ENCODE results near the gene SH3TC2. TPM values are rescaled to one million over a fixed set of nuclear protein-coding genes. Genes with fewer than 3 reads are reported as not detected.

Gene SH3TC2
- total and polyA plus RNA-seq, 4 donors, result 0.28 to 3.3 (median 0.64) TPM

- DNase-seq, result no peak
- ATAC-seq (ENCODE audit: insufficient read depth, low FRiP score), result no peak
- Histone ChIP-seq H3K36me3 (ENCODE audit: control insufficient read depth in 4 of 4, insufficient read depth in 4 of 4, low read length in 4 of 4) (no peaks in the 10 kb centered on the region), H3K27me3 (ENCODE audit: control insufficient read depth in 3 of 3, insufficient read depth in 3 of 3, low read length in 2 of 3) (no peaks in the 10 kb centered on the region), H3K27ac (ENCODE audit: low read depth in 1 of 2, low read length in 1 of 2) (no peak overlapping the region), H3K9ac (ENCODE audit: insufficient read depth in 1 of 2, low read length in 2 of 2) (no peak overlapping the region), H3K9me3 (ENCODE audit: control insufficient read depth in 4 of 4, insufficient read depth in 3 of 4, low read length in 3 of 4) (no peaks in the 10 kb centered on the region), H3K4me3 (no peak overlapping the region), H3K4me1 (ENCODE audit: control insufficient read depth in 5 of 5, insufficient read depth in 5 of 5, low read length in 5 of 5) (peaks cover 0 to 8% (median 0%) of the 10 kb centered on the region in 5 donors)
- 94% methylated on average over 5 of the region's 5 CpGs for WGBS, 2 donors
- TF ChIP-seq CTCF (IDR thresholded peaks at IDR 0.05; ENCODE audit: control extremely low read depth, extremely low read depth), result no peak
Observed at GRCh38 chr5:149028984-149029383, 33.9 kb downstream of the SH3TC2 start.

- Histone ChIP-seq H3K9me3 (ENCODE audit: control insufficient read depth in 4 of 4, insufficient read depth in 3 of 4, low read length in 3 of 4) (no peaks in the 10 kb centered on the region), H3K4me1 (ENCODE audit: control insufficient read depth in 5 of 5, insufficient read depth in 5 of 5, low read length in 5 of 5) (peaks cover 0 to 10% (median 0%) of the 10 kb centered on the region in 5 donors), H3K9ac (ENCODE audit: insufficient read depth in 1 of 2, low read length in 2 of 2) (no peak overlapping the region), H3K4me3 (no peak overlapping the region), H3K27me3 (ENCODE audit: control insufficient read depth in 3 of 3, insufficient read depth in 3 of 3, low read length in 2 of 3) (no peaks in the 10 kb centered on the region), H3K27ac (ENCODE audit: low read depth in 1 of 2, low read length in 1 of 2) (no peak overlapping the region), H3K36me3 (ENCODE audit: control insufficient read depth in 4 of 4, insufficient read depth in 4 of 4, low read length in 4 of 4) (no peaks in the 10 kb centered on the region)
- TF ChIP-seq CTCF (IDR thresholded peaks at IDR 0.05; ENCODE audit: control extremely low read depth, extremely low read depth), result no peak
- no peak for ATAC-seq (ENCODE audit: insufficient read depth, low FRiP score)
- no peak for DNase-seq
- WGBS, 2 donors, result 79 to 96% methylated on average over 6 of the region's 6 CpGs
Observed at GRCh38 chr5:149028161-149028560, 34.7 kb downstream of the SH3TC2 start.

DNA sequence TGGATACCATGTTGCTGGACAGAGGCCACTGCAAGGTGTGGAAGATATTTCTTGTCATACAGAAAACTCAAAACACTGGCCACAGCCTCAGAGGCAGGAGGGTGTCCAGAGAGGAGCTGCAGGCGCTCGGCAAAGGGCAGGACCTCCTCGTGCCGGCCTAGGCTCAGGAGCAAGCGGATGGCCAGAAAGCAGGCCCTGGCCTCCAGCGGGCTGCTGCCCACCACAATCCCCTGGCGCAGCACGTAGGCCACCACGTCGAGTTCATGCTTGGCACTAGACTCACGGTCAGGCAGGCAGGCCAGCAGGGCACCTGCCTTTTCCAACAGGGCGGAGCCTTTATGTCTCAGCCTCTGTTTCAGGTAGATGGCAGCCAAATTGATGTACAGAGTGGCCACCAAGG is 35.2 kb downstream of the SH3TC2 start:
- Histone ChIP-seq H3K36me3 (ENCODE audit: control insufficient read depth in 4 of 4, insufficient read depth in 4 of 4, low read length in 4 of 4) (no peaks in the 10 kb centered on the region), H3K27ac (ENCODE audit: low read depth in 1 of 2, low read length in 1 of 2) (no peak overlapping the region), H3K27me3 (ENCODE audit: control insufficient read depth in 3 of 3, insufficient read depth in 3 of 3, low read length in 2 of 3) (no peaks in the 10 kb centered on the region), H3K4me3 (no peak overlapping the region), H3K4me1 (ENCODE audit: control insufficient read depth in 5 of 5, insufficient read depth in 5 of 5, low read length in 5 of 5) (peaks cover 0 to 10% (median 0%) of the 10 kb centered on the region in 5 donors), H3K9ac (ENCODE audit: insufficient read depth in 1 of 2, low read length in 2 of 2) (no peak overlapping the region), H3K9me3 (ENCODE audit: control insufficient read depth in 4 of 4, insufficient read depth in 3 of 4, low read length in 3 of 4) (no peaks in the 10 kb centered on the region)
- ATAC-seq (ENCODE audit: insufficient read depth, low FRiP score), result no peak
- TF ChIP-seq CTCF (IDR thresholded peaks at IDR 0.05; ENCODE audit: control extremely low read depth, extremely low read depth), result no peak
- 97 to 98% methylated on average over 12 of the region's 12 CpGs for WGBS, 2 donors
- DNase-seq, result no peak

- no peaks in the 10 kb centered on the region for H3K9me3 ChIP-seq (ENCODE audit: control insufficient read depth in 4 of 4, insufficient read depth in 3 of 4, low read length in 3 of 4)
- H3K9ac ChIP-seq (ENCODE audit: insufficient read depth in 1 of 2, low read length in 2 of 2), result no peak overlapping the region
- TF ChIP-seq CTCF (IDR thresholded peaks at IDR 0.05; ENCODE audit: control extremely low read depth, extremely low read depth), result no peak
- ATAC-seq (ENCODE audit: insufficient read depth, low FRiP score) (no peak), DNase-seq (no peak)
- H3K27me3 ChIP-seq (ENCODE audit: control insufficient read depth in 3 of 3, insufficient read depth in 3 of 3, low read length in 2 of 3), result no peaks in the 10 kb centered on the region
- H3K4me1 ChIP-seq (ENCODE audit: control insufficient read depth in 5 of 5, insufficient read depth in 5 of 5, low read length in 5 of 5), result peaks cover 0 to 10% (median 0%) of the 10 kb centered on the region in 5 donors
- no peak overlapping the region for H3K4me3 ChIP-seq
- no peaks in the 10 kb centered on the region for H3K36me3 ChIP-seq (ENCODE audit: control insufficient read depth in 4 of 4, insufficient read depth in 4 of 4, low read length in 4 of 4)
- no peak overlapping the region for H3K27ac ChIP-seq (ENCODE audit: low read depth in 1 of 2, low read length in 1 of 2)
Observed at GRCh38 chr5:149024943-149025342, 37.9 kb downstream of the SH3TC2 start.

Data from lung (tissue), 12 donors.